LHCN-M2 (cell line): ENCODE data around the gene ATP6V0C. TPM values are rescaled to one million over a fixed set of nuclear protein-coding genes. Genes with fewer than 3 reads are reported as not detected.

ENCODE experiments used
- DNase-seq: peaks from one replicate; pipeline ENCODE4 v3.0.0-alpha.2; 2012; ENCODE audit warnings: low read depth
- polyA plus RNA-seq: library from polyadenylated mRNA; unstranded; fragments of >200 nt; gene quantifications from one replicate; pipeline ENCODE4 v1.2.1, GENCODE V29; 2012; ENCODE audit warnings: missing spikeins
- total RNA-seq: library from RNA; depleted of rRNA; stranded (reverse); fragments of >200 nt; gene quantifications from 2 replicates; pipeline ENCODE4 v1.2.3, GENCODE V29; 2014; rRNA removed

The ATP6V0C gene
- total RNA-seq: 31.9 and 42.3 TPM in 2 replicates
- polyA plus RNA-seq: 292 TPM

GRCh38 chr16:2513405-2514332, at the start of gene ATP6V0C:
Gene ATP6V0C (plus strand): TSS chr16:2513952. CDS start chr16:2514104, 152 bp downstream.
- peak; percentile 76 for DNase-seq

GRCh38 chr16:2464333-2464732, 49.4 kb upstream of the ATP6V0C start:
- no peak for DNase-seq

GRCh38 chr16:2465653-2466415, 47.9 kb upstream of the ATP6V0C start:
- no peak for DNase-seq

GRCh38 chr16:2466667-2467527, 46.9 kb upstream of the ATP6V0C start:
- DNase-seq: no peak

GRCh38 chr16:2467528-2468232, 46.1 kb upstream of the ATP6V0C start:
- peak; percentile 75 for DNase-seq

- DNase-seq: no peak
These were observed 45.5 kb upstream of the ATP6V0C start for GRCh38 chr16:2468233-2468724.

- peak; percentile 41 for DNase-seq
These were observed 44.9 kb upstream of the ATP6V0C start for GRCh38 chr16:2468725-2469398.

- DNase-seq: no peak
These were observed 44.1 kb upstream of the ATP6V0C start for GRCh38 chr16:2469399-2470233.

- DNase-seq: no peak
These were observed 43.5 kb upstream of the ATP6V0C start for GRCh38 chr16:2470234-2470601.

GRCh38 chr16:2470603-2471015, 43.1 kb upstream of the ATP6V0C start:
- peak; percentile 37 for DNase-seq

GRCh38 chr16:2471016-2471652, 42.6 kb upstream of the ATP6V0C start, which contains the start of gene NTN3:
Gene NTN3 (plus strand): TSS chr16:2471297. CDS start chr16:2471702, 405 bp downstream.
- DNase-seq: no peak

GRCh38 chr16:2471653-2472487, 41.9 kb upstream of the ATP6V0C start:
- no peak for DNase-seq

- DNase-seq: no peak
These were observed 41.3 kb upstream of the ATP6V0C start for GRCh38 chr16:2472488-2472864.

GRCh38 chr16:2472885-2473445, 40.8 kb upstream of the ATP6V0C start:
- DNase-seq: no peak

GRCh38 chr16:2473446-2473926, 40.3 kb upstream of the ATP6V0C start:
- no peak for DNase-seq

- DNase-seq: peak; percentile 32
These were observed 39.5 kb upstream of the ATP6V0C start for GRCh38 chr16:2473999-2474876.
